GM18511 (cell line): ENCODE measurements around the gene CABS1.

Source experiments
- ATAC-seq: cut with Tn5 transposase; IDR thresholded peaks from one replicate; pipeline ENCODE4 v1.9.1; 2021; ENCODE audit warnings: mild to moderate bottlenecking, moderate library complexity; ENCODE audit not compliant: unreplicated experiment

The CABS1 gene

GRCh38 chr4:70380578-70380977 lies 45.8 kb downstream of the CABS1 start:
- no peak for ATAC-seq

DNA sequence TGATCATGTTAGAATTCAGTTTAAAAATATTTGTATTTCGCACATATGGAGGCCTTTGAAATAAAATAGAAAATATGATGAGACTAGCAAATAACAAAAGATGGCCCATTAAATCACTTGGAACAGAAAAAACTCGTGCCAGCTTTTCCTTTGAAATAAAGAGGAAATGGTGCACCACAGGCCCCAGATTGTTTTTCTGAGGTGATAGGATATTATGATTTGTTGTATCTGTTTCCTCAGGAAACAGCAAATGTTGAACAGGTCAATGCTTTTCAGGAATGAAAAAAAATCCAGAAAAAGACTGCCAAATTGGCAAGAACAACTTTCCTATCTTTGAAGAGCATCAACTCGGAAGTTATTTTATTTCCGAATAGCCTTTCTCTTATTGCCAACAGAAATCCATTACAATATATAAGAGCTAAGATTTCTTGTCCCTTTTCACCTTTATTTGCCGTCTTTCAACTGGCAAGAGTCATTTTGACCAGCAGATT lies 48.0 kb downstream of the CABS1 start, which contains the start of gene SMR3B:
Gene SMR3B, plus strand, starts transcription at position 441 of the 491 bp plus-strand sequence. CDS start 1,380 bp downstream, outside the sequence.
- ATAC-seq, result no peak
